GM18499 (cell line): ENCODE measurements around the gene ZFHX3.

Experiments used
- ATAC-seq: cut with Tn5 transposase; IDR thresholded peaks from one replicate; pipeline ENCODE4 v1.9.1; 2021; ENCODE audit warnings: moderate number of reproducible peaks; ENCODE audit not compliant: insufficient read depth, unreplicated experiment

Gene ZFHX3

DNA sequence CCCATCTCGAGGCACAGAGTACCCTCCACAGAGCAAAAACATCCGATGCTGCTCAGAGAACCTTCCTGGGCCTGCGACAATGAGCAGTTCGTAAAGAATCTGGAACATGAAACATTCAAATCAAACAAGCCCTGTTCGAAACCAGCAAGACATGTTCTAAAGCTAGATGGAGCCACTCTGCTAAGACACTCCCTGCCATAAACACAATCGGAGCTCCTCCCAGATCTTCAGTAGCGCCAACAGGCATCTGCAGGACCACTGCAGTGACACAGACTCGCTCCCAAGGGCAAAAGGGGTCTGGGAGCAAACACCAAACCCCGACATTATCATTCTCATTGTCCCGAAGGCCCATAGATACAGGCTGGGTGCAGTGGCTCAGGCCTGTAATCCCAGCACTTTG is 108.7 kb downstream of the ZFHX3 start:
- no peak for ATAC-seq

DNA sequence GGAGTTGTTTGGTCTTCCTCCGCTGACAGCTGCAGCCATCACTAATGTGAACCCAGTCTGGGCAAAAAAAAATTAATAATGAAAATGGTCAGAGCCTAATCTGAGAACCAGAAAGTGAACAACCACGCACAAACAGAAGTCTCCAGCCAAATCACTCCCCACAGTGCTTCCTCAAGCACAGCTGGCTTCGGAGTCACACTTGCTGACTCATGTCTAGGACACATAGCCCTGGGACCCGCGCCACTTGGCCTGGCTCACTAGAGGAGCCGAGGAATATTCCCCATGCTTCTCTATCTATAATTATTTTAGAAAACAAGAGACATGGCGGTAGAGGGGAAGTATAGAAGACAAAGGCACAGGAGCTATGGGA is 109.1 kb downstream of the ZFHX3 start:
- no peak for ATAC-seq

DNA sequence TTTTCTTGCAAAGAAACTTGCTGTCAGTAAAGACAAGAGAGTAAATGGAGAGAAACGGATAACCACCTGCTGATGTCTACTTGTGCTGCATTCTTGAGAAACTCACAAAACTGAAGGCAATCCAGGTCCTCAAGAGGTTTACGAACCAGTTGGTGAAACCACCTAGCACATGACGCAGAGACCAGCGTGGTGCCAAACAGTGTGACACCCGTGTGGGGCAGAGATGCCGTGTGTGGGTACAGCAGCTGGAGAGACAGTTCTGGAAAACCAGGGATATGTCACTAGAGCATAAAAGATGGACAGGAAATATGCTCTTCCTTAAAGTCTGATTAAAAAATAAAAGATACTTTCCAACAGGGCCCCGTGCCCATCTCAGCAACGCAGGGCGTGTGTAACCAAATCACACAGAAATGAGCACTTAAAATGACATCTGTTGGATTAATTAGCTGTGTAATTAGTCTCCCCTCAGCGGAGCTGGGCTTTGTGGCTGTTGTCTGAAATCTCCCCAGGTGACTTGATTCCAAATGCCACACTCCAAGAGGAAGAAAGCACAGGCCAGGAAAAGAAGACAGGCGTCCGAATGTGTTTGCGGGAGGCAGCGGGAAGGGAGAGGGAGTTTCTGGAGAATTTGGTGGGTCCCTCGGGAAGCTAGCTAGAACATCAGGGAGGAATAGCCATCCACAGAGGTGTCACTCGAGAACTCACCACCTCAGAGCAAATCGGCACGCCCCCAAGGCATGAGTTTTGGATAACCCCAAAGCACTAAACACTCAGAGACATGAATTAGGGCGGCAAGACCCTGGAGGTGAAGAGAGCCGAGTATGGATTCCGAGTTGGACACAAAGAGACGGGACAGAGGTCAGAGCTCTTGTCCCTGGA is 109.8 kb downstream of the ZFHX3 start:
- ATAC-seq, result no peak

DNA sequence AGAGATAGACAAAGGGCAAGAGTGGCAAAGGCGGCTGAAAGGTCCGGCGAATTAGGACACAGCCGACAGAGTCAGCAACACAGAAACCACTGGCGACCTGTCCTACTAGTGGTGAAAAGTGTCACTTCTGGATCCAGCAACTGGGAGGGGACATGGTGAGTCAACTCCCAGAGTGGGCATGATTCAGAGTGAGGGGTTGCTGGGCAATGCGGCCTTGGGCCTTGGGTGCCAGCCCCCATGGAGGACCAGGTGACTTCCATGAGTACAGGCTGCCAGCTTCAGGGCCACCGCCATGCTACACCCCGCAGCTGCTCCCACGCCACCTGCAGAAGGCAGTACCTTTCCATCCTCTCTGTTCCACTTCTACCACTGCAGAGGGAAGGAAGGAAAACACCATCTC is 110.6 kb downstream of the ZFHX3 start:
- no peak for ATAC-seq

DNA sequence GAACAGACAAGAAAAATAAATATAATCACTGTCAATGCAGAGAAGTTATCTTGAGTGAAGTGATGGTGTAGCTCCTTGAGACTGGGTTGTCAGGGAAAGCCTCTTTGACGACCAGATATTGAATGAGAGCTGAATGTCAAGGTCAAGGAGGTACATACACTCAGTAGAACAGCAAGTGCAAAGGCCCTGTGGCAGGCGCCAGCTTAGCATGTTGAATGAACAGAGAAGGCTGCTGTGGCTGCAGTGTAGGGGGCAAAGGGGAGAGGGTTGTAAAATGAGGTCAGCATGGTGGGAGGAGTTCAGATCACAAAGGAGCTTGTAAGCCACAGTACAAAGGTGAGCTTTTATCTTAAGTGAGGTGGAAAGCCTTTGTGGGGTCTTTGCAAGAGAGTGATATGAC is 111.5 kb downstream of the ZFHX3 start:
- no peak for ATAC-seq

DNA sequence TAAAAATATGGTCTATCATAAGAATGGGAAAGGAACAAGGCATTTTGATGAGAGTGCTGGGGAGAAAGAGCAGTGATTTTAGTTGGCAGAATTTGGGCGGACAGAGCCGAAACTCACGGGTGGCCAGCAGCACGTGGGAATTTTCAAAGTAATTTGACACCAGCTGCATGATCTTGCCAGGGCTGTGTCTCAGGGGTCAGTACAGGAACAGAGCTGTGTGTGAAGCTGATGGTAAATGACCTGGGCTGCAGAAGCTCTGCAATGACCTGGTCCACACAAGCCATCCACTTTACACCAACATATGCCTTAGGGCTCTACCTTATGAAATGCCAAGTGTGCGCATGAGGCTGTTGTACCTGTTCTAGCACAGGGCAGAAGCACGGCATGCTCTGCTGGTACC is 112.0 kb downstream of the ZFHX3 start:
- no peak for ATAC-seq

DNA sequence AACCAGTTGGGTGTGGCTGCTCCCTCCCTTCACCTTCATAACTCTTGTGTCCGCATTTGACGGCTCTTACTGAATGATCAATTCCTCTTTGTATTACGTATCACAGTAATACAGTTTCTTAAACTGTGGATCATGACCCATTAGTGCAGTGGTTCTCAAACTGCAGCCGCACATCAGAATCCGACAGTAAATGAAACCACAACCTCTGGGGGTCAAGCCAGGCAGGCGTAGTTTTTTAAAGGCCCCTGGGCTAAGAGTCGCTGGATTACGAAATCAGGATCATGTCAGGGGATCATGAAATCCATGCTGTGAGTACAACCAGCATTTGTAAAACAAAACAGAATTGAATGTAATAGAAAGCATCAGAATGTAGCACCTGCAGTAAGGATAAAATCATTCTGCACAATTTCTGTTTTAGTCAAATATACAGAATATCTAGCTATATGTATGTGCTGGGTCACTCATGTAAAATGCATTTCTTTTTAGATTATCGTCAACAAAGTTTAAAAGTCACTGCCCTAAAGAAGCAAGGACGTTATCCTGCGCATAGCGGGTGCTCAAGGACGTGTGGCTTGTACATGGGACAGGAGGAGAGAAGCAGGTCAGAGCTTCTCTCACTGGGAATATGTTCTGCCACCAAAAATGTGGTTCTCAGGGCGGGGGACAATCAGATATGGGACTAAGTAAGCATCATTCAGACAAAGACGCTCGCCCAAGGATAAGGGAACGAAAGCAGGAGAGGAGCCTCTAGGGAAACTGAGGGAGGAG is 113.1 kb downstream of the ZFHX3 start:
- ATAC-seq, result no peak

DNA sequence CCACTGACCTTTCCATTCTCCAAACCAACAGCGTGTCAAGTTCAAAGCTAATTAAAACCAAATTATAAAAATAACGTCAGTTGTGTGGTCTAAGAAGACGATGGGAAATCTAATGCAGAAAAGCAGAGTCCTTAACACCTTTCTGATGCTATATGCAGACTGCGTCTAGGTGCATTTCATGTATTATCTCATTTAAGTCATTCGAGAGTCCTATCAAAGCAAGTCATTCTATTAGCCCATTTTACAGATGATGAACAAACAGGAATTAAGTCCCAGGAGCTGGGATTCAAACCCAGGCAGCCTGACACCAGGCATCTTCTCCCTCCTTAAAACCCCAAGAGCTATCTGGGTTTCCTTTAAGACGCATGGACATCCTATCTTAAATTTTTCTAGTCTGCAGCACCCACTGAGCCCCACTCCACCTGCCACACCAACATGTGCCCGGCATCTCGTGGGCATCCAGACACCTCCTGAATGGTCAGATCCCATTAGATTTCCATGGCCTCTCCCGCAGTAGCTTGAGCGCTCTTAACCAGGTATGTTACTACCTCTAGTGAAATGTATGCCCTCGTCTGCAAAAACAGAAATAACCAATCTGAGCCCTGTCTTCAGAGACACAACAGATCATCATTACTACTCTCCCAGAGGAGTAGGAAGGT is 115.1 kb downstream of the ZFHX3 start:
- no peak for ATAC-seq

DNA sequence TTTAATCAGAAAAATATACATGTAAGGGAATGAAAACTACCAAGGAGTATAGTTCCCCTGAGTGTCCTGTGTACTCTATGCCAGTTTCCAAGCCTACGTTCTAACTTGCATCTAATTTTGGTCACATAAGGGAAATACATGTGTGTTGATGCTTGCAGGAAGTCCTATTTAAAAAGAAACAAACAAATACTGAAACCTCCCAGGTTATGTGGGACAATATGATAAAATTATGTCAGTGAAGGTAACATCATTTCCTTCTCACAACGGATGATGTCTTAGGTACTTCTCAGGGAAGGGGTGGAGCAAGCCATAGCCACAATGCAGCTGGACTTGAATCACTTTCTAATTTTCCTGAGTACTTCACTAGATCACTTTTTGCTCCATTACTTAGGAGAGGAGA is 115.9 kb downstream of the ZFHX3 start:
- no peak for ATAC-seq

DNA sequence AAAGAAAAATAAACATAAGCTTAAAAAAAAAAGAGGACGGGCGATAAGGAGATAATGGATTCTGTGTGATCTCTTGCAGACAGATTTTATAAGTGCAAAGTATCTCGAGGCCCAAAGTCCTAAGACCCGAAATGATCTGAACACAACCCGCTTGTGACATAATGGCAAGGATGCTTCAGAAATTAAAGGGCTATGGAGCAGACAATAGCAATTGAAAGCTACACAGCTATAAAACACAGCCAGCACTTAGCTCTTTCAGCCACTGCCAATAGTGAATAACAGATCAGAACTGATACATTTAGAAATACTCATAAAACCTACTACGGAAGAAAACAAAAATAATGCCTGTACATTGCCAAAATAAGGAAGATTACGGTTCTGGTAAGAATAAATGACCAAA is 117.5 kb downstream of the ZFHX3 start:
- ATAC-seq, result no peak

DNA sequence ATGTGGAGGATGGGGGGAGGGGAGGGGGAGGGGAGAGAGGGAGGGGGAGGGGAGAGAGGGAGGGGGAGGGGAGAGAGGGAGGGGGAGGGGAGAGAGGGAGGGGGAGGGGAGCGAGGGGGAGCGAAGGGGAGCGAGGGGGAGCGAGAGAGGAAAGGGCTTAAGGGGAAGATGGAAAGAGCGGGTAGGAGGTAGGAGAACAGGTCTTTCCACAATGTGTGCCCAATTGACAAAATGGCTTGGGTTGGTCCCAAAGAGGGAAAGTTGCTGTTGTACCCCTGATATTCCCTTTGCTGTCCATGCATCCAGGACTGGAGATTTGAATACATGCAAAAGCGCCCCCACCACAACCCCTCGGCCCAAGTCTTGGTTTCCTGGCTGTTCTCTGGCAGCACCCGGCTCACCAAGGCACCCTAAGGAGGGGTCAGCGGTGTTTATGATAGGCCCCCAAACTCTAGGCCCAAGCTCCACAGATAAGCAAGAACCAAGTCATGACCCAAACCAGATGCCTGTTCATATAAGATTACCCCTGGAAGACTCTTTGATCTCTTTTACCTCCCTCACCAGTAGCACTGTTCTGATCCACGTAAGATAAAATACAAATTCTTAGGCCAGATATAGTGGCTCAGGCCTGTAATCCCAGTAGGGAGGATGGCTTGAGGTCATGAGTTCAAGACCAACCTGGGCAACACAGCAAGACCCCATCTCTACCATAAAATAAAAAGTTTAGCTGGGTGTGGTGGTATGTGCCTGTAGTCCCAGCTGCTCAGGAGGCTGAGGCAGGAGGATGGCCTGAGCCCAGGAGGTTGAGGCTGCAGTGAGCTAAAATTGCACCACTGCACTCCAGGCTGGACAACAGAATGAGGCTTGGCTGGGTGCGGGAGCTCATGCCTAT is 119.6 kb downstream of the ZFHX3 start:
- ATAC-seq, result no peak

DNA sequence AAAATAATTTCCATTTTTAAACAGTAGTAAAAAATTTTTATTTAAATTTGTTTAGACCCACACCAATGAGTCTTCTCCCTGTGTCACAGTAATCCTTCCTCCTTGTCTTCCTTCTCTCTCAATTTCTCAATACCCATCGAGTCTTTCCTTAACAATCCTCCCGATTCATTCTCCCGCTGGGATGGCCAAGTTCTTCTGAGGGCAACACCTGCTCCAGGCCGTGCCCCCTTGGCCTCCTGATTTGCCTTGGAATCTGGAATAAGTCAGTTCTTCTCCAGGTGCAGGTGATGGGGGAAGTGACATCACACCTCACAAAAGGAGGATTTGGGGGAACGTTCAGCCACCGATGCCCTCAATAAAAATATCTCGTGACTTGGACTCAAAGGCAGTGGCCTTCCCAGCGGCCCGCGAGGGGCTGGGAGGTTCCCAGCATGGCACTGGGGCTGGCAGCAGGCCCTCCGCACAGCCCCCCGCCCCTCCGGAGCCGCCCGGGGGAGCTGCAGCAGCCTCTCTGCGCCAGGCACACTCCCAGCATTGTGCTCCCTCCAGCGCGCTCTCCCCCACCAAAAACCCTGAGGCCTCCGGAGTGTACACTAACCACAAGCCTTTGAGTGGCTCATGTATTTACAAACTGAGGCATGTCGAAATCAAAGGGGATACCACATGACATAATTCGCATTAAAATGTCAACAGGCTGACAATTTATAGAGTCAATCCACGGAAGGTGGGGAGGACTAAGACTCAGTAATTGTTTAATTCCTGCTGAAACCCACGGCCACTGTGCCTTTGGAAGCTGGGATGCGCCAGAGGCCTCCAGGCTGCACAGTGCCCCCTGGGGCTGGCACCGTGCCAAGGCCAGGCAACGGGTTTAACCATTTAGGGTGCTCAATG is 120.5 kb downstream of the ZFHX3 start:
- ATAC-seq, result no peak

DNA sequence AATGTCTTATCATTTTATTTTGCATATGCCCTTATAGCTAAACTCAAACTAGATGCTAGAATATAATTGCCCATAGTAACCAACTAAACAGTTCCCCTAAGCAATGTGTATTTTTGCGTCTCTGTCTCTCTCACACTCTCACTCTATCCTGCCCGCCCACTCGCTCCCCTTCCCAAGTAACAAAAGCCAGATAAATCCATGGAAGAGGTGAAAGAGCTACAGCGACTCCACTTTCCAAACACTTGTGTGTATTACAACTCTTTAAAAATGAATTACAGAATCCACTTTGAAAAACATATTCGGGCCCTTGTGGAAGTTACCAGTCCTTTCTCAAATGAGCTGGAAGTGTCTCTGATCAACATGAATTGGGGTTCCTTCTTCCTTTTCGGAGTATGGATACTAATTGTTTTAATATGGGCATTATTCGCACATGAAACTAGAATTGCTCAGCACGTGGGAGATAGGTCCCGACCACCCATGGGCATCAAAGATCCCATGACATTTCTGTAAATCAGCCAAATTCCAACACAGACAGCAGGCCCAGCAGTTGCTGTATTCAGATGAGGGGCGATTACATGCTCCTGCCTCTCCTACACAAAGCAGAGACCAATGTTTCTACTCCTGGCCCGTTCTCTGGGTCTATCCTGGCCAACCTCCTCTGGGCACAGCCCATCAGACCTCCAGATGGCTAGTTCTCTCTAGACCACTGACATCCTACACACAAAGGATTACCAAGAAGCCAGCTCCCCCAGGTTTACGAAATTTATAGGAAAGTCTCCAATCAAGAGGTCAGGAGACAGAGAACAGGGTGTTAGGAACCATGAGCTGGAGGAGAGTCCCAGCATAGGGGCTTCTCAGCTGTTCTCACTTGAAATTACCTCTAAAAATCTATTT is 121.5 kb downstream of the ZFHX3 start:
- ATAC-seq, result no peak

DNA sequence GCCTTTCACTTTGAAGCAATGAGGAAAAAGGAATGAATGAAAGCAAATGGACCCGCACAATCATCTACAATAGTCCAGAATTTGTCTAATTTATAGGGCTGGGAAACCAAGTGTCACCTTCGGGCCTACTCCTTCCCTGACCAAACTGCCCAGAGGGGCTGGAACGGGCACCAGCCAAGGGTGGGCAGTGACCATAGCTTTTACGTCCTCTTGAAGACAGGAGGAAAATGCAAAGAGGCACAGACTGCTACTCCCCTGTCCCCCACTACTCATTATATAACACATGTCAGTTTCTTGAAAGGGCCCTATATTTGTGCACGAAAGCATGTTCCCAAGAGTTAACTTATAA is 122.3 kb downstream of the ZFHX3 start:
- ATAC-seq, result no peak

DNA sequence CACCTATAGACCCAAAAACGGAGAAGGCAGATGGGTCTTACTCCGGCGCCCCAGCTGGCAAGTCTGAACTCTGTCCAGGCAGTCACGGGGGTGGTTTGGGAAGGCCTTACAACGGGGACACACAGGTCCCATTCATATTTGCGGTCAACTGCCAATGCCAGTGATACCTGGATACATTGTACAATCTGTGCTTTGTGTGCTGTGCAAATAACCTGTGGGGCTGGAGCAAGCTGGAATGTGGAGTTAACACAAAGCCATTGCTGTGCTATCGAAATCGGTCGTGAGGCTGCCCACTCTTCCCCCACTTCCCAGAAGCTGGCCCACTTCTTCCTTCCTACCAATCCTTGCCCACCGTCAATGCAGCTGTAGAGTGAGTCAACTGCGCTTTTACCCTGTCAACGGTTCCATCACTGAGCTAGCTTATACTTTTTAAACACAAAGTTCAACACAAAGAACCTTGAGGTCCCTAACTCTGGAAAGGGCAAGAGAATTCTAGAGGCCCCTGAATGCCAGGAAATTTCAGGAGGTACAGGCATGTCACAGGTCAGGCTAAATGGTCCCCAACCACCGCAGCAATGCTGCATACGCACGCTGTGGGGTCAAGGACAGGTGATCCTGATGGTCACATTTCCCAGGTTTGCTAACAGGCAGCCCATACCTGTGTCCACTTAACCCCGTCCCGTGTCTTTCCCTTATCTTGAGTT is 122.8 kb downstream of the ZFHX3 start:
- ATAC-seq, result no peak

DNA sequence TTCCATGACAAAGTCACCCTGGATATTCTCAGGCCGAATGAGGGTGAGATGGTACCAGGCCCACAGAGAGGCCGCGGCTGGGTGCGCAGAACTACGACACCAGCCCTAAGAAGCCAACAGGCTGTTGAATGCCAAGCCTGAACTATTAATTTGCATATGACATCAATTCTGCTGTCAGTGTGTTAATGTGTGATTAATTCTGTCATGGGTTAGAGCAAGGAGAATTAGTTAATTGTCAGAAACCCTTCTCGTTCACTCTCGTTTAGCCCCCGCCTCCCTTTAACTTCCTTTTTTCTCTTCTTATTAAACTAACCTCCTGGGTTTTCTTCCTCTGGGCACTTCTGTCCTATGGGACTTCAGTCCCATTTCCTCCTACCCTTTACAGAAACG is 123.4 kb downstream of the ZFHX3 start:
- ATAC-seq, result no peak

DNA sequence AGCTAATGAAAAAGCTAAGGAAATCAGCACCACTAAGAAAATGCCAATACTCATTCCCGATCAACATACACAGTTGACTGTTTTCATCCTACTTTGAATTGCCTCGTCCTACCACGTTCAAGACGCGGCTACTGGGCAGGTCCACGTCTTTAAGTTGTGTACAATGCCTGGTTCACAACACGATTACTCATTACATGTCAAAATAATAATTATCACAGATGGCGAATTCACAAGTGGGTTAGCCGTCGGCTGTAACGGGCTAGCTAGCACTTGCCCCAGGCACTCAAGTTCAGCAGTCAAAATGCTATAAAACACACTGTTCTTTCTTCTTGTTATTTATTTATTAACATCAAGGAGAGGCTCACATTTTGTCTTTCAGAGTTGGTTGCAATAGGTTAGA is 124.2 kb downstream of the ZFHX3 start:
- no peak for ATAC-seq

DNA sequence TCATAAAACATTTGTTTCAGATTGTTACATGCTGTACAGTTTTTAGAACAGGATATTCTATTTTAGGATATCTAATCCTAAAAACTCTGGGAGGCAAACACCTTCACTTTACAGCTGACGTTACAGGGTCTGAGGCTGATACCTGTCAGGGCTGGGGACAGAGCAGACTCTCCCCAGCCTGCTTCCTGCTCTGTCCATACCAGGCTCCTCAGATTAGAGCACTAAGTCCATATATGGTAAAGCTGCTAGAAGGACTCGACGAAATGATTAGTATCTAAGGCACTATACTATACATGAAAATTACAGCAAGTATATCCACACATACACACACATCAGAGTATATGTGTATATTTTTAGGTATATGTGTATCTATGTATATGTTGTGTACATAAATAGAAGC is 125.2 kb downstream of the ZFHX3 start:
- no peak for ATAC-seq
